GM12801 (cell line): ENCODE results near the gene JOSD1.

Source experiments
- TF ChIP-seq, protein P1 (sequence below): IDR thresholded peaks from one replicate; pipeline ENCODE4 v1.5.1; 2011; ENCODE audit warnings: control low read depth; ENCODE audit not compliant: insufficient read length; ENCODE audit errors: extremely low read depth

JOSD1 gene

DNA sequence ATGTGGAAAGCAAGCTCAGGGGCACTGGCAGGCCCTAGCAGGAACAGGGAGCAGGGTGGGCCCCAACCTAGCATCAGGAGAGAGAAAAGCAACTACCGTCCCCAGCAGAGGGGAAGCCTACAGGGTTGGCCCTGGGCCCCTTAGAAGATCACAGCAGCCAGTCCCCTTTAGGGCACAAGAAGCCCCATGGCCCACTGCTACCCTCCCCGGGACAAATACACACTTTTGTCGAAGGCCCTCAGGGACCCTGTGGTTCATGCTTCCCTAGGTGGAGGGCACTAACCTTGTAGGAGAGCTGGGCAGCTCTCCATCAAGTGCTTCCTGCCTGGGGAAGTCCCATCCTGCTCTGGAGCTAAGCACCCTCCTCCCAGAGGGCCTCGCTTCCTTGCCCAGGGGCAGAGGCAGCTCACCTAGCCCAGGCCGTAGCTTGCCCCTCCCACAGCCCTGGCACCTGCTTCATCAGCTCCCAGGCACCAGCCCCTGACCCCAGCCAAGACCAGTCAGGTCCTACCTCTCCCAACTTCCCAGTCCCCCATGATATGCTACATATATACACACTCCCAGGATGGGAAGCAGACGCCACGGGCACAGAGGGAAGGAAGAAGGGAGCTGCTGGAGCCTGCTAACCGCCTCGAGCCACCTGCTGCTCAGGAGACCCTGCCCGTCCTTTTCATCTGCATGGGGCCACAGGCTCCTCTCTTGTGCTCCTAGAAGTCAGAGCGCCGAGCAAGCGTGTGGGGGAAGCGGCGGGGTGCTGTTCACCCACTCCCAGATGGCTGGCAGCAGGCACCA, 34.9 kb upstream of the JOSD1 start:
- TF ChIP-seq, protein P1, sequence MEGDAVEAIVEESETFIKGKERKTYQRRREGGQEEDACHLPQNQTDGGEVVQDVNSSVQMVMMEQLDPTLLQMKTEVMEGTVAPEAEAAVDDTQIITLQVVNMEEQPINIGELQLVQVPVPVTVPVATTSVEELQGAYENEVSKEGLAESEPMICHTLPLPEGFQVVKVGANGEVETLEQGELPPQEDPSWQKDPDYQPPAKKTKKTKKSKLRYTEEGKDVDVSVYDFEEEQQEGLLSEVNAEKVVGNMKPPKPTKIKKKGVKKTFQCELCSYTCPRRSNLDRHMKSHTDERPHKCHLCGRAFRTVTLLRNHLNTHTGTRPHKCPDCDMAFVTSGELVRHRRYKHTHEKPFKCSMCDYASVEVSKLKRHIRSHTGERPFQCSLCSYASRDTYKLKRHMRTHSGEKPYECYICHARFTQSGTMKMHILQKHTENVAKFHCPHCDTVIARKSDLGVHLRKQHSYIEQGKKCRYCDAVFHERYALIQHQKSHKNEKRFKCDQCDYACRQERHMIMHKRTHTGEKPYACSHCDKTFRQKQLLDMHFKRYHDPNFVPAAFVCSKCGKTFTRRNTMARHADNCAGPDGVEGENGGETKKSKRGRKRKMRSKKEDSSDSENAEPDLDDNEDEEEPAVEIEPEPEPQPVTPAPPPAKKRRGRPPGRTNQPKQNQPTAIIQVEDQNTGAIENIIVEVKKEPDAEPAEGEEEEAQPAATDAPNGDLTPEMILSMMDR, result no peak

GRCh38 chr22:38735126-38735464, 34.4 kb upstream of the JOSD1 start:
- TF ChIP-seq, protein P1, result no peak

DNA sequence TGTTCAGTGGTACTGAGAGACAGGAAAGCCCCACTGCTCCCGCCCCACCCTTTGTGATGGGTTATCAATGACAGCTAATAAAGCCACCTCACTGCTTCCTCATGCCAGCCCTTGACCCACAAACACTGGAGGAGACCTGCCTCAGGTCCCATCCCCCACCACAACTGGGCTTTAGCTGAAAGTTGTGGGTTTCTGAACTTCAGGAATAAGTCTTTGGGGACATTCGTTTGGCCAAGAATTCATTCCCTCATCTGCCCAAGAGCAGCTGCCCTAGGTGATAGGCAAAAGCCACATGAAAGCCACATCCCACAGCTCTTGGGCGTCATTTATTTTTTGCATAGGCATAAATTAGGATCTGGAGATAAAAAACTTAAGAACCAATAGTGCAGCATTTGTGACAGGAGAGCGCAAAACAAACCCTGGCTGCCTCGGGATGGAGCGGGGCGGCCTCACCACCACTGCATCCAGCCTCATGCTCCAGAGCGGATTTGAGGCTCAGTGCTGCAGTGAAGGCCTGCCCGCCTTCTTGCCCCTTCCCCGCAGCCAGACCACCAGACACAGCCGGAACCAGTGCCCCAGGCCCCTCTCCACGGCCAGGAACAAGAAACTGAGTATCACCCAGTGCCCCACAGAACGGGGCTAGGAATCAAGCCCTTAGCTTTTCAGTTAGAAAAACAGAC, 33.8 kb upstream of the JOSD1 start:
- TF ChIP-seq, protein P1, result no peak

DNA sequence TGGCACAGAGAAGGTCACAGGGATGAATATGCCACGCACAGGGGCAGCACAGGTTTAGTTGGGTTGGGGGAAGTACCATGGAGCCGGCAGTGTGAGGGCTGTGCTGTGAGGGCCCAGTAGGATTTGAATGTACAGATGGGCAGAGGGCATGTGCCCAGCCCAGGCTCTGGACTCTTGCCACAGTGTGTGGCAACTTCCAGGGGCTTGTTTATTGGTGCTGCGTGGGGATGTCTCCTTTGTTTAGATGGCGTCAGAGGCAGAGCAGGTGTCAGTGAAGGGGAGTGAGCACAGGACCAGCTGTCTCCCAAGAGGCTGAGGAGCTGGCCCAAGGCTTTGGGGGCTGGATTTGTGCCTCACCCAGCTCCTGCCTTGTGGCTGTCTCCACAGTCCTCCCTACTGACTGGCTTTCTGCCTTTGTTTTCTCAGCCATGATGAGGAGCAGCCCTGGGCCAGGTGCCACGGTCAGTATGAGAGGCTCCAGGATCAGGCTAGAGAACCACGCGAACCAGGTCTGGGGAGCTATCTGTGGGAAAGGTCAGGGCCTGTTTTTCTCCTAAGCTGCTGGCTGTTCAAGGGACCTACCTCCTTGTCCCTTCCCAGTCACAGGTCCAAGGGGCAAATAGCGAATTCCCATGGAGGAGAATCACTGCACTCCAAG, 33.1 kb upstream of the JOSD1 start:
- TF ChIP-seq, protein P1, result no peak

DNA sequence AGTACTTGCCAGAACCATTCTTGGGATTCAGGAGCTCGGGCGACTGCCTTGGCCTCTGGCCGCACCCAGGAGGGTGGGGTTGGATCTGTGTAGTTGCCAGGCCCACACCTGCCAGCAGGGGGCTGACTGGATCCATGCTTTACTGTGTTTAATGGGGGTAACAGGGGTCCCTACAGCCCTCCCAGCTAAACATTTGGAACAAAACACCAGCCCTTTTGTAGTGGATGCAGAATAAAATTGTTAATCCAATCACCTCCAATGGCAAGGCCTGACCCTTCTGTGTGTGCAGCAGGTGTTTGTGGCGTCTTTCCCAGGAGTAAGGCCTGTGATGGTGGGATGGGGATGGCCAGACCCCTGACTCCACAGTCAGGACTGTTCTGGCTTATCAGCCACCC, 32.6 kb upstream of the JOSD1 start:
- TF ChIP-seq, protein P1, result no peak

DNA sequence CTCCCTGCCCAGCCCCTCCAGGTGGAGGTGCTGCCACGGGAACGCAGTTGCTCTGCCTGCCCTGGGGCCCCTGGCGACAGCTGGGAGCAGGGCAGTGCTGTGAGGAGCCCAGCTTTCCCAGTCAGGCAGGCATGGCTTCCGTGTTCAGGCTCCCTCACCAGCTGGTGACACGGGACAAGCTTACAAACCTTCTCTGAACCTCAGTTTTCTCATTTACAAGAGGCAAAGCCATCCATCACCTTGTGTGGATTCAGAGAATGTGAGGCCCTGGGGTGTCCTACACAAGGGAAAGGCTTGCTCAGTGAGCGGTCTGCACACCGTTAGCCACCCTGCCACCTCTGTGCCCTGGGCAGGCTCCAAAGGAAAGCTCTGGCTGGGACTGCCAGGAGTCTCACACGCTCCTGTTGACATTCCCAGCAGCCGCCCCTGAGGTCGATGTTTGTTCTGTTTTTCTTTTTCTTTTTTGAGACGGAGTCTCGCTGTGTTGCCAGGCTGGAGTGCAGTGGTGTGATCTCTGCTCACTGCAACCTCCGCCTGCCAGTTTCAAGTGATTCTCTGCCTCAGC, 31.6 kb upstream of the JOSD1 start:
- TF ChIP-seq, protein P1, result no peak

DNA sequence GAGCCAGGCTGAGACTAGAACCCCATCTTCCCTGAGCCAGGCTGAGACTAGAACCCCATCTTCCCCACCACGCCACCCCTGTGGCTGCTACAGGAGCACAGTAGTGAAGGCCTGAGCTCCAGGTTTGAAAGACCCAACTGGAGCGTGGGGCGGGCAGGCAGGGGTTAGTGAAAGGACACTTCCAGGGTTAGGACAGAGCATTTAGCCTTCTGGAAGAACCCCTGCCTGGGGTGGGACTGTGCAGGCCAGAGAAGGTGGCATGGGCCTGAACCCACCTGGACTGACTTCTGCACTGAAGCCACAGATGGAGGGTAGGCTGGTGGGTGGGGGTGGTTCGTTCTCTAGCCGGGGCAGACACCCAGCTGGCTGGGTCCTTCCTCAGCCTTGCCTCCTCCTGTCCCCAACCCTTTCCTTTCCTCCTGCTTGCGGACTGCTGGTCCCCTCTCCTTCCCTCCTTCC, 31.0 kb upstream of the JOSD1 start:
- TF ChIP-seq, protein P1, result no peak
